HAP-1 (cell line): Measurements from ENCODE around the gene AMZ2.
"Not testable (repeated sequence)": the region's sequence is repeated elsewhere in the genome, so short reads cannot be mapped to it uniquely, and the experiment has no call there.

Experiments used
- DNase-seq, 2 experiments: peaks; one replicate each; pipeline ENCODE4 v3.0.0-alpha.2; 2016 to 2020; ENCODE audit warnings: low spot score in 2 of 2
- H3K27me3 ChIP-seq: fragments of 250-450 bp; sonication (Bioruptor Pico); 2 replicates; pipeline ENCODE4 v1.5.1; 2020; ENCODE audit warnings: low read depth, mild to moderate bottlenecking, moderate library complexity
- H3K36me3 ChIP-seq: fragments of 250-450 bp; sonication (Bioruptor Pico); replicated peaks from 2 replicates; pipeline ENCODE4 v1.5.1; 2020; ENCODE audit warnings: mild to moderate bottlenecking
- H3K4me1 ChIP-seq: fragments of 250-450 bp; sonication (Bioruptor Pico); 2 replicates; pipeline ENCODE4 v1.5.1; 2020; ENCODE audit warnings: mild to moderate bottlenecking
- H3K4me3 ChIP-seq: fragments of 250-450 bp; sonication (Bioruptor Pico); 2 replicates; pipeline ENCODE4 v1.5.1; 2020; ENCODE audit warnings: mild to moderate bottlenecking, moderate library complexity
- H3K9me3 ChIP-seq: fragments of 250-450 bp; sonication (Bioruptor Pico); 2 replicates; pipeline ENCODE4 v1.5.1; 2020; ENCODE audit warnings: mild to moderate bottlenecking, moderate library complexity
- in situ Hi-C: fragments of 300-500 bp; cut with MboI; formaldehyde crosslinking; loops from 3 replicates; pipeline ENCODE4 v1.14.3; 2020; ENCODE audit warnings: low sequenced_read_pairs, inconsistent platforms, mixed read lengths

AMZ2 gene

GRCh38 chr17:68253426-68253825, 5.6 kb downstream of the AMZ2 start:
- in situ Hi-C loops, DNase-seq, H3K4me3 ChIP-seq, H3K27me3 ChIP-seq, H3K4me1 ChIP-seq, H3K9me3 ChIP-seq: not testable (repeated sequence)
- H3K36me3 ChIP-seq, result peaks cover 48% of the 10 kb centered on the region

DNA sequence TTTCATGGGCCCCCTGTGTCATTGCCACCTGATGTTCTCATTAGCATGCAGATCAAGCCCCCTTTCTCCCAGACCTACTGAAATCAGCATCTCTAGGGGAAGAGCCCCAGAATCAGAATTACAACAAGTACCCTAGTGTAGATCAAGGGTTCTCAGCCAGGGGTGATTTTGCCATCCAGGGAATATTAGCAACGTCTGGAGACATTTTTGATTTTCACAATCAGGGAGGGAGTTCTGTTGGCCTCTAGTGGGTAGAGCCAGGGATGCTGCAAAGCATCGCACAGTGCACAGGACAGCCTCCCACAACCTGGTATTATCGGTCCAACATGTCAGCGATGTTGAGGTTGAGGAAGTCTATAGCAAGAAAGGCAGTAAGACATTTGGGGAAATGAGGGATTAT, 7.3 kb downstream of the AMZ2 start:
- Histone ChIP-seq H3K4me1 (peaks cover 10% of the 10 kb centered on the region), H3K9me3 (no peaks in the 10 kb centered on the region), H3K4me3 (no peak overlapping the region), H3K36me3 (peaks cover 48% of the 10 kb centered on the region), H3K27me3 (no peaks in the 10 kb centered on the region)
- in situ Hi-C loops, result no loop called here
- no peak for DNase-seq

- Histone ChIP-seq H3K4me3 (no peak overlapping the region), H3K27me3 (no peaks in the 10 kb centered on the region), H3K9me3 (no peaks in the 10 kb centered on the region), H3K36me3 (peaks cover 41% of the 10 kb centered on the region), H3K4me1 (peaks cover 11% of the 10 kb centered on the region)
- DNase-seq, result no peak
- in situ Hi-C loops, result no loop called here
Observed at GRCh38 chr17:68255731-68256538, 8.1 kb downstream of the AMZ2 start.

DNA sequence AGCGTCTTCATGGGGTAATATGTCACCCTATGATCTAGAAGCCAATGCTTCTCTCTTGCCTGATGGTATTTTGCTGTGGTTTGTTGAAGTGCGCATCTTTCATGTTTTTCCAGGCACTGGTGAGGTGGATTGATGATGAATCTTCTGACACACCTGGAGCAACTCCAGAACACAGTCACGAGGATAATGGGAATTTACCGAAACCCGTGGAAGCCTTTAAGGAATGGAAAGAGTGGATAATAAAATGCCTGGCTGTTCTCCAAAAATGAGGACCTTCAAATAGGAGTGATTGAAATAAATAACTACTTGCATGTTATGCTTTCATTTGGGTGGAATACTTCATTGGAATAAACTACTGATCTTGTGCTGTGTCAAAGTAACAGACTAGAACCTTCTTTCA, 8.9 kb downstream of the AMZ2 start:
- H3K4me1 ChIP-seq, result peaks cover 11% of the 10 kb centered on the region
- DNase-seq, H3K4me3 ChIP-seq, in situ Hi-C loops, H3K27me3 ChIP-seq, H3K9me3 ChIP-seq: not testable (repeated sequence)
- peaks cover 33% of the 10 kb centered on the region for H3K36me3 ChIP-seq

GRCh38 chr17:68257934-68258333, 10.1 kb downstream of the AMZ2 start:
- in situ Hi-C loops, result no loop called here
- Histone ChIP-seq H3K36me3 (peaks cover 26% of the 10 kb centered on the region), H3K27me3 (no peaks in the 10 kb centered on the region), H3K9me3 (no peaks in the 10 kb centered on the region), H3K4me1 (peaks cover 11% of the 10 kb centered on the region), H3K4me3 (no peak overlapping the region)
- no peak for DNase-seq

DNA sequence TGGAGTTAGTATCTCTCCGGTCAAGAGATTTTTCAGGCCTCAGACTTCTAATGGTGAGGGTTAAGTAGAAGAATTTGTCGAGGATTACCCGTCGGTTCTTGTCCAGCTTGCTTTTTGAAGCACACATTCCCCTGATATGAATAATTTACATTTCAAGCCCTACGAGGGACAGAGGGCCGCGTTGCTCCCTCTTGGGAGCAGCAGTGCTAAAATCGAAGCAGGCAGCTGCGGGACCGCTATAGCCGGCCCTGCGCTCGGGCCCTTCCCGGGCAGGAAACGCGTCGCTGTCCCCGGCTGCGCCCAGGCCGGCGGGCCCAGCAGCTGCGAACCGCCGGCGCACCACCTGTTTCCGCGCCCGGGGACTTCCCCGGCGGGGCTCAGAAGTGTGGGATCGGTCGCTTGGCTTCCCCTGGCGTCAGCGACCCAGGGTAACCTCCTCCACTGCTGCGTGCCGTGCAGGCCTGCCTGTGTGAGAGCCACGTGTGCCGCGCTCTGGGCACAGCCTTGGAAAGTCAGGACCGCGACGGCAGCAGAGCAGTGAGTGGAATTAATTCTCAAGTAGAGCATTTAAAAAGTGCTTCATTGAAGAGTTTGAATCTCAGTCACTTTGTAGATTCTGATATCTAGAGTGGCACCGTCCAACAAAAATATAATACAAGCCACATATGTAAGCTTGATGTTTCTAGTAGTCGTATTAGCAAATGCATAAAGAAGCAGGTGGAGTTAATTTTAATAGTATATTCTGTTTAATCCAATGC, 11.2 kb downstream of the AMZ2 start:
- Histone ChIP-seq H3K36me3 (peaks cover 16% of the 10 kb centered on the region), H3K4me3 (peak overlapping the region; percentile 5; the same call in 1 of the 2 replicates), H3K4me1 (peaks cover 15% of the 10 kb centered on the region)
- H3K9me3 ChIP-seq, H3K27me3 ChIP-seq, in situ Hi-C loops: not testable (repeated sequence)
- DNase-seq, result peak in 1 of 2 experiments; percentile 49

GRCh38 chr17:68259648-68259951, 11.8 kb downstream of the AMZ2 start:
- H3K27me3 ChIP-seq, DNase-seq, in situ Hi-C loops, H3K9me3 ChIP-seq: not testable (repeated sequence)
- H3K4me1 ChIP-seq, result peaks cover 15% of the 10 kb centered on the region
- peak overlapping the region; percentile 5; the same call in 1 of the 2 replicates for H3K4me3 ChIP-seq
- H3K36me3 ChIP-seq, result peaks cover 11% of the 10 kb centered on the region

GRCh38 chr17:68260051-68260762, 12.4 kb downstream of the AMZ2 start:
- Histone ChIP-seq H3K9me3 (no peaks in the 10 kb centered on the region), H3K4me3 (no peak overlapping the region), H3K4me1 (peaks cover 15% of the 10 kb centered on the region), H3K27me3 (no peaks in the 10 kb centered on the region), H3K36me3 (peaks cover 11% of the 10 kb centered on the region)
- in situ Hi-C loops, result loop anchor here (10.0 kb wide), 2 partner anchors 175 to 495 kb away; no protein-coding TSS in a partner anchor
- no peak for DNase-seq

DNA sequence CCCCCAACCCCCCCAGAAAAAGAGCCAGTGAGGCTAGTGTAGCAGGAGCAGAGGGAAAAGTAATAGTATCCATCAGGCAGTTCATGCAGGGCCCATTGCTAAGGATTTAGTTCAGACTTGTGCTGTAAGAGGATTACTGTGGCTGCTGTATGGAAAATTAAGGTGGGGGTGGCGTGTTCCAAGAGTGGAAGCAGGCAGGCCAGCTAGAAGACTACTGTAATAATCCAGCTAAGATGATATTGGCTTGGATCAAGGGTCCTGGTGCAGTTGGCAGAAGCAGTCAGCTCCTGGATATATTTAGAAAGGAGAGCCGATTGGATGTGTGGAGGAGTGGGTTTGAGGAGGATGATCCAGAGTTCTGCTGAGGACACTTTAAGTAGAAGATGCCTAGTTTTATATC, 14.6 kb downstream of the AMZ2 start:
- H3K4me1 ChIP-seq, result peaks cover 15% of the 10 kb centered on the region
- not testable (repeated sequence) for H3K9me3 ChIP-seq, H3K36me3 ChIP-seq, DNase-seq, H3K27me3 ChIP-seq, H3K4me3 ChIP-seq
- in situ Hi-C loops, result loop anchor here (10.0 kb wide), 2 partner anchors 172 to 492 kb away; no protein-coding TSS in a partner anchor

DNA sequence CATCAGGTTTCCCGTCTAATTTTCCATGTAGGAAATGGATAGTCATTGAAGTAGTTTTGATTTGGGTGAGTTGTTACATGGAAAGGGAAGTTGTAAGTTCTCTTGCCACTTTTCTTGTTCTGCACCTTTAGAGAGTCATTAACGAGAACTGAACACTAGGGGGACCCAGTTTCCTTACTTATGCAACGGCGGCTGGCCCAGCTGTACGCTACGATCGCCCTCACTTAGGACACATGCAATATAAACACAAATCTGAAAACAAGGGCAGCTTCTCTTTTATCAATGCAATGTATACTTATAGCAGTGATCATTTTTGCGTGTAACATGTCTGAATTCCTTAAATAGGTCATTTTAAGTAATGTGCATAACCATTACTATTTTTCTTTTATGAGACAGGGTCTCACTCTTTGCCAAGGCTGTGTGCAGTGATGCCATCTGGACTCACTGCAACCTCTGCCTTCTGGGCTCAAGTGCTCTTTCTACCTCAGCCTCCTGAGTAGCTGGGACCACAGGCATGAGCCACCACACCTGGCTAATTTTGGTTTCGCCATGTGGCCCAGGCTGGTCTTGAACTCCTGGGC, 15.3 kb downstream of the AMZ2 start:
- H3K27me3 ChIP-seq, H3K4me3 ChIP-seq, H3K36me3 ChIP-seq, DNase-seq, H3K9me3 ChIP-seq: not testable (repeated sequence)
- peaks cover 15% of the 10 kb centered on the region for H3K4me1 ChIP-seq
- in situ Hi-C loops, result loop anchor here (10.0 kb wide), 2 partner anchors 172 to 492 kb away; no protein-coding TSS in a partner anchor

DNA sequence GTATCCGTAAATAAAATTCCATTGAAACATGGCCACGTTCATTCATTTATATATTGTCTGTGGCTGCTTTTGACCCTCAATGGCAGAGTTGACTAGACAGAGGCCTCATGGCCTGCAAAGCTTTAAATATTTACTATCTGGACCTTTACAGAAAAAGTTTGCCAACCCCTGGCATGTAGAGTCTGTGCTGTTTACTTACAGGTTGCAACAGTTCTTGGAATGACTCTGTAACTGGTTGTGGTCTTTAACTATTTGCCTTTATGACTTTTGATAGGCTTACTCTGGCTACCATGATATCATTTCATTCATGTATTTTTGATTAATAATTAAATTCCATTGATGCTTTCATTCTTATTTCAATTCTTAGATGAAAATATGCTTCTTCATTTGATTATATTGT, 18.0 kb downstream of the AMZ2 start:
- not testable (repeated sequence) for H3K4me3 ChIP-seq, H3K27me3 ChIP-seq, H3K36me3 ChIP-seq, H3K4me1 ChIP-seq, H3K9me3 ChIP-seq, DNase-seq
- in situ Hi-C loops, result loop anchor here (10.0 kb wide), 2 partner anchors 169 to 489 kb away; no protein-coding TSS in a partner anchor

DNA sequence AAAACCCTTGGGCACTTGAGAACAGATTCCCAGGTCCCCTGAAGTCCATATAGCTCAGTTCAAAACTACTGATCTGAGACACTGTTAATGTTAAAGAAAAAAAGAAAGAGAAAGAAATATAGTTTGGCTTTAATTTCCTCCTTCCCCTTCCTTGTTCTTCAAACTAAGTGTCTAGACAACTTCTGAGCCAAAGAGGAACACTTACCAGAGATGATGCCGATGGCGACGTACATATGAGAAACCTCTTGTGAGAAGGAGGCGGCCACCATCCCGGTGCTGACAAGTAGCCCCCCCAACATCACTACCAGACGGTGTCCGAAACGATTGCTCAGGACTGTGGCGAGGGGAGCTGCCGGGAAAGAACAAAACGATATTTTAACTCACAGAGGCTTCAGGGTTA, 25.9 kb downstream of the AMZ2 start:
- in situ Hi-C loops, result no loop called here
- Histone ChIP-seq H3K9me3 (no peaks in the 10 kb centered on the region), H3K36me3 (peaks cover 27% of the 10 kb centered on the region), H3K27me3 (no peaks in the 10 kb centered on the region), H3K4me1 (no peaks in the 10 kb centered on the region), H3K4me3 (no peak overlapping the region)
- no peak for DNase-seq

- H3K9me3 ChIP-seq, H3K27me3 ChIP-seq, H3K4me1 ChIP-seq, DNase-seq, in situ Hi-C loops, H3K4me3 ChIP-seq: not testable (repeated sequence)
- H3K36me3 ChIP-seq, result peaks cover 25% of the 10 kb centered on the region
Observed at GRCh38 chr17:68276339-68276738, 28.5 kb downstream of the AMZ2 start.
